ENCODE measurements around the gene HMCN1.

GRCh38 chr1:185804206-185804605 is 70.0 kb downstream of the HMCN1 start:
- TF ChIP-seq CTCF (IDR thresholded peaks at IDR 0.05) = no peak
- TF ChIP-seq POLR2A (IDR thresholded peaks at IDR 0.05) = no peak

Data from lower leg skin (tissue), 3 donors.